Effector CD8-positive, alpha-beta T cell (primary cell): ENCODE measurements around the gene C17orf50.

Experiments
- DNase-seq: peaks from one replicate; lab custom pipeline; 2025; lab: John Stamatoyannopoulos, UW
- total RNA-seq, 4 experiments: gene quantifications; one replicate each; lab custom pipeline; 2026; lab: John Stamatoyannopoulos, UW

C17orf50 gene
- total RNA-seq: 0 to 0.19 (median 0.13) reads per million in 4 experiments

GRCh38 chr17:35760587-35760986 lies at the start of gene C17orf50:
Gene C17orf50 (plus strand): TSS chr17:35760887. CDS start chr17:35760942, 55 bp downstream.
- no peak for DNase-seq

GRCh38 chr17:35710950-35711349 lies 49.7 kb upstream of the C17orf50 start:
- DNase-seq: no peak

GRCh38 chr17:35713069-35713728 lies 47.5 kb upstream of the C17orf50 start:
- DNase-seq: no peak

GRCh38 chr17:35714988-35715387 lies 45.7 kb upstream of the C17orf50 start:
- no peak for DNase-seq

- DNase-seq: no peak
Observed at GRCh38 chr17:35715416-35715815, 45.3 kb upstream of the C17orf50 start.

GRCh38 chr17:35716173-35716572 lies 44.5 kb upstream of the C17orf50 start:
- no peak for DNase-seq

- no peak for DNase-seq
Observed at GRCh38 chr17:35716897-35717465, 43.7 kb upstream of the C17orf50 start.

- DNase-seq: no peak
Observed at GRCh38 chr17:35717475-35717874, 43.2 kb upstream of the C17orf50 start.

- no peak for DNase-seq
Observed at GRCh38 chr17:35723735-35724134, 37.0 kb upstream of the C17orf50 start.

GRCh38 chr17:35725058-35725457 lies 35.6 kb upstream of the C17orf50 start:
- DNase-seq: no peak

GRCh38 chr17:35725802-35726126 lies 34.9 kb upstream of the C17orf50 start:
- no peak for DNase-seq

GRCh38 chr17:35726127-35726952 lies 34.3 kb upstream of the C17orf50 start:
- no peak for DNase-seq

GRCh38 chr17:35726953-35727460 lies 33.7 kb upstream of the C17orf50 start:
- DNase-seq: no peak

GRCh38 chr17:35727635-35728034 lies 33.1 kb upstream of the C17orf50 start:
- no peak for DNase-seq

- no peak for DNase-seq
Observed at GRCh38 chr17:35728551-35728950, 32.1 kb upstream of the C17orf50 start.

- no peak for DNase-seq
Observed at GRCh38 chr17:35729405-35729833, 31.3 kb upstream of the C17orf50 start.

- no peak for DNase-seq
Observed at GRCh38 chr17:35730400-35731005, 30.2 kb upstream of the C17orf50 start.

GRCh38 chr17:35731239-35731916 lies 29.3 kb upstream of the C17orf50 start, which contains the start of gene RASL10B:
Gene RASL10B (plus strand): TSS chr17:35731639. CDS start chr17:35735185, 3,546 bp downstream.
- no peak for DNase-seq

- no peak for DNase-seq
Observed at GRCh38 chr17:35731917-35732805, 28.5 kb upstream of the C17orf50 start.

GRCh38 chr17:35732806-35733136 lies 27.9 kb upstream of the C17orf50 start:
- DNase-seq: no peak

GRCh38 chr17:35733366-35733765 lies 27.3 kb upstream of the C17orf50 start:
- DNase-seq: no peak
